SK-N-SH (cell line): ENCODE results near the gene UNCX. TPM values are rescaled to one million over a fixed set of nuclear protein-coding genes. Genes with fewer than 3 reads are reported as not detected.
A peak's percentile ranks its signal among the peaks of the same experiment; 100 is the strongest.

Source experiments
- CTCF ChIA-PET: fragments of 300-600, 350-600 bp; formaldehyde crosslinking; extraction: SDS; loops from one replicate; lab custom pipeline; 2021; lab: Yijun Ruan, JAX
- POLR2A ChIA-PET: fragments of 350-600 bp; sonication (Branson Sonifier 250); formaldehyde crosslinking; extraction: SDS; loops from one replicate; lab custom pipeline; 2020; ENCODE audit warnings: antibody characterized with exemption, inconsistent platforms; lab: Yijun Ruan, JAX
- DNase-seq: peaks from one replicate; pipeline ENCODE4 v3.0.0; 2012
- H2AFZ ChIP-seq: fragments of 200-600 bp; sonication (generic); 2 replicates; pipeline ENCODE4 v1.8.1; 2016; ENCODE audit warnings: antibody characterized with exemption, mild to moderate bottlenecking, low read depth
- H3F3A ChIP-seq: fragments of 200-600 bp; sonication (generic); replicated peaks from 2 replicates; pipeline ENCODE3; 2016; ENCODE audit warnings: antibody characterized with exemption, mild to moderate bottlenecking; ENCODE audit not compliant: insufficient read depth
- H3K27ac ChIP-seq, 2 experiments: fragments of 200-500 bp in 1 of 2; fragments of 200-600 bp in 1 of 2; sonication (Bioruptor generic) in 1 of 2; sonication (generic), shearing (Covaris generic) in 1 of 2; 2 replicates each; pipeline versions ENCODE4 v1.5.1 to v1.6.1; 2014 to 2016; ENCODE audit warnings: low read depth in 2 of 2, inconsistent platforms in 1 of 2, low read length in 1 of 2, mild to moderate bottlenecking in 1 of 2, mixed read lengths in 1 of 2
- H3K27me3 ChIP-seq: fragments of 200-600 bp; sonication (generic), shearing (Covaris generic); 2 replicates; pipeline ENCODE4 v1.6.1; 2016; ENCODE audit warnings: mixed run types; ENCODE audit not compliant: insufficient read depth
- H3K36me3 ChIP-seq, 2 experiments: fragments of 200-500 bp in 1 of 2; fragments of 200-600 bp in 1 of 2; sonication (Bioruptor generic) in 1 of 2; sonication (generic) in 1 of 2; replicated peaks in 1 of 2; 2 replicates each; pipeline versions ENCODE3 to v1.5.1; 2014 to 2016; ENCODE audit warnings: low read length in 1 of 2, mild to moderate bottlenecking in 1 of 2; ENCODE audit not compliant: insufficient read depth in 2 of 2, control insufficient read depth in 1 of 2
- H3K4me1 ChIP-seq, 2 experiments: fragments of 200-500 bp in 1 of 2; fragments of 200-600 bp in 1 of 2; sonication (Bioruptor generic) in 1 of 2; sonication (generic), shearing (Covaris generic) in 1 of 2; 2 replicates each; pipeline versions ENCODE4 v1.5.1 to v1.6.1; 2014 to 2016; ENCODE audit warnings: low read depth in 1 of 2, low read length in 1 of 2, mixed run types in 1 of 2; ENCODE audit not compliant: insufficient read depth in 2 of 2, control insufficient read depth in 1 of 2
- H3K4me2 ChIP-seq: fragments of 200-600 bp; sonication (generic), shearing (Covaris generic); 2 replicates; pipeline ENCODE4 v1.6.1; 2017; ENCODE audit warnings: mixed run types
- H3K4me3 ChIP-seq, 2 experiments: fragments of 200-500 bp in 1 of 2; fragments of 200-600 bp in 1 of 2; sonication (Bioruptor generic) in 1 of 2; sonication (generic), shearing (Covaris generic) in 1 of 2; 2 replicates each; pipeline versions ENCODE4 v1.5.1 to v1.8.1; 2014 to 2016; ENCODE audit warnings: low read depth in 2 of 2, inconsistent platforms in 1 of 2, low read length in 1 of 2, mild to moderate bottlenecking in 1 of 2, mixed read lengths in 1 of 2, moderate library complexity in 1 of 2
- H3K79me2 ChIP-seq: fragments of 200-600 bp; sonication (generic); 2 replicates; pipeline ENCODE4 v1.8.1; 2017; ENCODE audit warnings: mild to moderate bottlenecking; ENCODE audit not compliant: insufficient read depth
- H3K9ac ChIP-seq: fragments of 200-600 bp; sonication (generic); 2 replicates; pipeline ENCODE4 v1.6.1; 2017; ENCODE audit warnings: mixed run types
- H3K9me2 ChIP-seq: fragments of 200-600 bp; sonication (generic); 2 replicates; pipeline ENCODE4 v1.6.1; 2017; ENCODE audit warnings: mixed run types
- H3K9me3 ChIP-seq: fragments of 200-600 bp; sonication (generic); 2 replicates; pipeline ENCODE4 v1.6.1; 2017; ENCODE audit warnings: mixed run types, mild to moderate bottlenecking, moderate library complexity
- H4K20me1 ChIP-seq: fragments of 200-600 bp; sonication (generic); 2 replicates; pipeline ENCODE4 v1.6.1; 2017; ENCODE audit warnings: mild to moderate bottlenecking, mixed run types; ENCODE audit not compliant: insufficient read depth
- CHD2 ChIP-seq: fragments of 150-350 bp; IDR thresholded peaks from 2 replicates; pipeline ENCODE4 v1.6.1; 2018; ENCODE audit warnings: low read length; ENCODE audit not compliant: partially characterized antibody
- EP300 ChIP-seq, 2 experiments: IDR thresholded peaks; 2 replicates each; pipeline versions ENCODE4 v1.4.0 to v1.6.1; 2012; ENCODE audit warnings: borderline replicate concordance in 1 of 2, low read depth in 1 of 2, low read length in 1 of 2
- FOSL2 ChIP-seq: IDR thresholded peaks from 2 replicates; pipeline ENCODE4 v1.4.0; 2012; ENCODE audit warnings: low read depth, mild to moderate bottlenecking, moderate library complexity, borderline replicate concordance
- FOXM1 ChIP-seq: IDR thresholded peaks from 2 replicates; pipeline ENCODE4 v1.4.0; 2012; ENCODE audit warnings: low read depth, mild to moderate bottlenecking
- GATA2 ChIP-seq: sonication (generic); formaldehyde crosslinking; IDR thresholded peaks from 2 replicates; pipeline ENCODE4 v1.5.0; 2020; ENCODE audit warnings: mild to moderate bottlenecking, missing genetic modification reagents
- JUND ChIP-seq: IDR thresholded peaks from 2 replicates; pipeline ENCODE4 v1.4.0; 2012
- MAX ChIP-seq: IDR thresholded peaks from 2 replicates; pipeline ENCODE4 v1.4.0; 2012; ENCODE audit warnings: low read depth
- MEF2A ChIP-seq: IDR thresholded peaks from 2 replicates; pipeline ENCODE4 v1.4.0; 2012; ENCODE audit warnings: low read depth, borderline replicate concordance
- MXI1 ChIP-seq: IDR thresholded peaks from 2 replicates; pipeline ENCODE4 v1.6.1; 2012; ENCODE audit warnings: mild to moderate bottlenecking, low read depth, low read length, improper control_type of control experiment
- NFIC ChIP-seq: IDR thresholded peaks from 2 replicates; pipeline ENCODE4 v1.4.0; 2012; ENCODE audit warnings: borderline replicate concordance
- NRF1 ChIP-seq: IDR thresholded peaks from 2 replicates; pipeline ENCODE4 v1.6.1; 2012; ENCODE audit warnings: low read depth, mild to moderate bottlenecking, low read length
- PBX3 ChIP-seq: IDR thresholded peaks from 2 replicates; pipeline ENCODE4; 2012
- POLR2AphosphoS5 ChIP-seq: IDR thresholded peaks from 2 replicates; pipeline ENCODE4 v1.6.1; 2012; ENCODE audit warnings: low read depth, low read length
- RCOR1 ChIP-seq: fragments of 150-350 bp; IDR thresholded peaks from 2 replicates; pipeline ENCODE4 v1.6.1; 2017; ENCODE audit warnings: antibody characterized with exemption, low read length
- RXRA ChIP-seq: IDR thresholded peaks from 2 replicates; pipeline ENCODE4 v1.4.0; 2012; ENCODE audit warnings: low read depth, mild to moderate bottlenecking, borderline replicate concordance
- SIN3A ChIP-seq: IDR thresholded peaks from 2 replicates; pipeline ENCODE4 v1.6.1; 2012; ENCODE audit warnings: low read depth, mild to moderate bottlenecking, low read length, moderate library complexity, borderline replicate concordance
- TAF1 ChIP-seq: IDR thresholded peaks from 2 replicates; pipeline ENCODE4 v1.6.1; 2012; ENCODE audit warnings: low read depth, mild to moderate bottlenecking, low read length, moderate library complexity, borderline replicate concordance
- TCF12 ChIP-seq: IDR thresholded peaks from 2 replicates; pipeline ENCODE4 v1.4.0; 2012
- TEAD4 ChIP-seq: IDR thresholded peaks from 2 replicates; pipeline ENCODE4 v1.4.0; 2012; ENCODE audit warnings: mild to moderate bottlenecking, borderline replicate concordance; ENCODE audit not compliant: insufficient read depth
- ZBTB33 ChIP-seq: IDR thresholded peaks from 2 replicates; pipeline ENCODE4 v1.4.0; 2012; ENCODE audit warnings: low read depth, borderline replicate concordance
- WGBS: methylation state at CpG from one replicate; pipeline ENCODE4 v1.1.6; 2017; ENCODE audit warnings: low lambda C conversion rate; 5-methylcytosine and 5-hydroxymethylcytosine counted together
- polyA plus RNA-seq, 3 experiments: library from polyadenylated mRNA; depleted of rRNA; stranded (reverse); fragments of >200 nt; gene quantifications; 2 replicates each; pipeline ENCODE4 v1.2.3, GENCODE V29; 2012

The UNCX gene
- polyA plus RNA-seq, 1 of the 3 experiments (the other 2 are of a cell fraction), result not detected

- TF ChIP-seq TEAD4 (no peak), SIN3A (no peak)
Measured at GRCh38 chr7:1218541-1219165, 14.0 kb upstream of the UNCX start (continued).

GRCh38 chr7:1219498-1219897 is 13.2 kb upstream of the UNCX start:
- peaks cover 97% of the 10 kb centered on the region for H3K27me3 ChIP-seq

GRCh38 chr7:1220000-1220726 is 12.5 kb upstream of the UNCX start:
- no peak overlapping the region for H3K9ac ChIP-seq
- H3K36me3 ChIP-seq, result no peaks in the 10 kb centered on the region
- 12% methylated on average over 13 of the region's 13 CpGs for WGBS
- no peak overlapping the region for H3K4me2 ChIP-seq
- H4K20me1 ChIP-seq, result peaks cover 6% of the 10 kb centered on the region
- DNase-seq, result peak; percentile 22
- no peaks in the 10 kb centered on the region for H3K79me2 ChIP-seq
- H3K27ac ChIP-seq, result no peak overlapping the region
- H3K4me3 ChIP-seq, result no peak overlapping the region
- TF ChIP-seq PBX3 (no peak), EP300 (IDR thresholded peaks at IDR 0.05; ENCODE audit: borderline replicate concordance in 1 of 2, low read depth in 1 of 2, low read length in 1 of 2) (no peak), TCF12 (no peak), MEF2A (no peak), NFIC (no peak), MXI1 (no peak), POLR2AphosphoS5 (no peak), RCOR1 (no peak), GATA2 (CRISPR knock-in tag) (no peak), CHD2 (no peak), JUND (no peak), FOXM1 (no peak), NRF1 (no peak), RXRA (no peak), TAF1 (no peak), FOSL2 (no peak), ZBTB33 (no peak)
- H3K9me2 ChIP-seq, result no peaks in the 10 kb centered on the region
- peaks cover 97% of the 10 kb centered on the region for H3K27me3 ChIP-seq
- ChIA-PET CTCF (interaction anchor here (0.6 to 11.4 kb wide), 14 partner anchors 10 to 311 kb away, joined by 3 to 218 read pairs (median 5); no protein-coding TSS in a partner anchor), POLR2A (no interaction called here)
- no peaks in the 10 kb centered on the region for H3F3A ChIP-seq
- no peak overlapping the region for H2AFZ ChIP-seq
- no peaks in the 10 kb centered on the region for H3K9me3 ChIP-seq
- no peaks in the 10 kb centered on the region for H3K4me1 ChIP-seq

More at GRCh38 chr7:1219498-1219897, 13.2 kb upstream of the UNCX start:
- H4K20me1 ChIP-seq, result peaks cover 6% of the 10 kb centered on the region
- no peak overlapping the region for H3K4me2 ChIP-seq
- TF ChIP-seq MXI1 (no peak), MAX (no peak)
- no peak overlapping the region for H2AFZ ChIP-seq
- CTCF ChIA-PET, result interaction anchor here (0.6 to 11.4 kb wide), 13 partner anchors 8 to 311 kb away, joined by 3 to 218 read pairs (median 4); no protein-coding TSS in a partner anchor
- H3F3A ChIP-seq, result no peaks in the 10 kb centered on the region
- peak; percentile 38 for DNase-seq
- no peak overlapping the region for H3K27ac ChIP-seq
- no peaks in the 10 kb centered on the region for H3K9me2 ChIP-seq
- no peak overlapping the region for H3K9ac ChIP-seq
- no peaks in the 10 kb centered on the region for H3K36me3 ChIP-seq
- H3K79me2 ChIP-seq, result no peaks in the 10 kb centered on the region
- H3K9me3 ChIP-seq, result no peaks in the 10 kb centered on the region
- WGBS, result 12% methylated on average over 9 of the region's 9 CpGs
- POLR2A ChIA-PET, result no interaction called here
- no peak overlapping the region for H3K4me3 ChIP-seq
- no peaks in the 10 kb centered on the region for H3K4me1 ChIP-seq
